GM21515 (cell line): ENCODE data around the gene RLN3.

Experiments used
- ATAC-seq: cut with Tn5 transposase; IDR thresholded peaks from one replicate; pipeline ENCODE4 v1.9.1; 2021; ENCODE audit not compliant: unreplicated experiment

Gene RLN3

DNA sequence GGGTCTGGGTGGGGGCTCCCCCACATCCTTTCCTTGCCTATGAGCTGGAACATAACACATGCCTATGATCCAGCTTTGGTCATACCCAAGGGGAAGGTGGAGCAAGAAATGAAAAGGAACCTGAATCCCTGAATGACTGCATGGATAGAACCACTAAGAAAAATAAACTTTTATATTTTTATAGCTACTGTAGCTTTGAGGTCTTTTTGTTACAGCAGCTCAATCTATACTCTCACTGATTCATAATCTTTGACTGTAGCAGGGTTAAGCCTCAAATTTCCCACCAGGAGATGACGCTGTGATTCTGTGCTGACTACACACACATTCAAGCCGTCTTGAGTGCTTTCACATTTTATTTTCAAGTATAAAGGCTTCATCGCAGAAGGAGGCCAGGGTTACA is 25.1 kb downstream of the RLN3 start:
- ATAC-seq, result no peak

DNA sequence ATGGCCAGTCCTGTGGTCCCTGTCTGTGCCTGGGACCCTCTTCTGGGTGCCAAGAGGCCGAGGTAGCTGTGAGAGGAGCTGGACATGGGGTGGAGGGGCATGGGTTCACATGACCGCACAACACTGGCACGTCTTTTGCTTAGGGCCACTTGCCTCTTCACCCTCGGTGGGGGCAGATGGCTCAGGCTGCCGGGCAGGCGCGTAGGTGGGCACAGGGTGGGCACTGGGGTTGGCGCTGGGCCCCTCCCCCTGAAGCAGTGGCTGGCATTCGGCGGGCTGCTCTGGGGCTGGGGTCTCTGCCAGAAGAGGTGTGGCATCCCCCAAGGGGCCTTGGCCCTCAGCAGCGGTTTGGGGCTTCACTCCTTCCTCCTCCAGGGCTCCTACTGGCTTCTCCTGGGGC is 25.6 kb downstream of the RLN3 start:
- ATAC-seq, result no peak

DNA sequence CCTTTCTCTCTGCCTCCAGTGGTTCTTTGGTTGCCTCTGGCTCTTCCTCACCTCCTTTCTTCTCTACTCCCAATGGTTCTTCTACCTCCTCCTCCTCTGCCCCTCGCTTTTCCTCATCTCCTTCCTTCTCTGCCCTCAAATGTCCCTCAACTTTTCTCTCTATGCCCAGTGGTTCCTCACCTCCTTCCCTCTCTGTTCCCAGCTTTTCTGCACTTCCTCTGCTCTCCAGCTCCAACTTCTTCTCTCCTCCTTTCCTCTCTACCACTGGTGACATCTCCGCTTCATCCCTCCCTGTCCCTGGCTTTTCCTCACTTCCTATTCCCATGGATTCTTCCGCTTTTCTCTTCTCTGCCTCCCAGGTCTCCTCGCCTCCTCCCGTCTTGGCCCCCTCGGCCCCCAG is 26.2 kb downstream of the RLN3 start:
- ATAC-seq, result no peak

DNA sequence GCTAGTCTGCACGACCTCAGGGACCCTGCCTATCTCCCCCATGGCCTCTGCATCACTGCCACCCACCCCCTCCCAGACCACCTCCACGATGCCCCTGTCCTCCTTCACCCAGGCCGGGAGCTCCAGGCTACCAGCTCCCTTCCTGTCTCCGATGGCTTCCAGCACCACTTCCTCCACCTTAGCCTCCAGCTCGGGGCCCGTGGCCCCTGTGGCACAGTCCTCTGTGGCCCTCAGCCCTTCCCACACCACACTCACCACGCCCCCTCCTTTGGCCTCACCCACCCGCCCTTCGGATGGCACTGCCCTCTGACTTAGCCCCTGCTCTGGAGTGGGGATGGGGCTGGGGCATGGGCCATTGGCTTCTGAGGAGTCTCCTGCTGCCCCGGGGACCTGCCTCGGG is 26.8 kb downstream of the RLN3 start:
- ATAC-seq, result no peak

DNA sequence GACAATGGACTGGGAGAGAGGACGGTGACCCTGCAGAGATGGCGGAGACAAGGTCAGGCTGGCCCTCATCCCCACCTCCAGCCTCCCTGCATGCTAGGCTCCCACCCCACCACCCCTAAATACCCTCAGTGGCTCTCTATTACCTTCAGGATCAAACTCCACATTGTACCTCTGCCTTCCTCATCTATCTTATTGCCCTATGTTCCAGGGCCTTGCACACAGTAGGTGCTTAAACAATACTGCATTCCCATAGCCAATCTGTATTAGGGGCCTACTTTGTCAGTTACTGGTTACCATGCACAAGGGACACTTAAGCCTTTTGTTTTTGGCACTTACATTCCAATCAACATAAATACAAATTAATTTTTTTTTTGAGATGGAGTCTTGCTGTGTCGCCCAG is 27.4 kb downstream of the RLN3 start:
- ATAC-seq, result no peak

DNA sequence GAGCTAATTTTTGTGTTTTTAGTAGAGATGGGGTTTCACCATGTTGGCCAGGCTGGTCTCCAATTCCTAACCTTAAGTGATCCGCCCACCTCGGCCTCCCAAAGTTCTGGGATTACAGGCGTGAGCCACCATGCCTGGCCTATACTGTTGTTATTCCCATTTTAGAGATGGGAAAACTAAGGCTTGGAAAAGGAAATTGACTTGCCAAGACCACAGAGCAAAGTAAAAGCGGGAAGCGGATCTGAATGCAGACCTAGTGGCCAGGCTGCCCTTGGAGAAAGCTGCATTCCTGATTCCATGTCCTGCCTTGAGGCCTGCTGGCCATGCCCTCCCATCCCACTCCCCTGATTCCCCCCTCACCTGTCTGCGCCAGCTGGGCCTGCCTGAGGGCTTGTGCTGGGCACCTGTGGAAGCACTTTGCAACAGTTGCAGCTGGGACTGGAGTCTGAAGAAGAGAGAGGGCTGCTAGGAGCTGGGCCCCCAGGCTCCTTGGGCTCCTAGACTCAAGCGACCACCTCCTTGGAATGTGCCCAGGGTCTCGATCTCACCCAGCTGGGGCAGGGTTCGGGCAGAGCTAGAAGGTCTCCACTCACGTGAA is 28.2 kb downstream of the RLN3 start:
- no peak for ATAC-seq

DNA sequence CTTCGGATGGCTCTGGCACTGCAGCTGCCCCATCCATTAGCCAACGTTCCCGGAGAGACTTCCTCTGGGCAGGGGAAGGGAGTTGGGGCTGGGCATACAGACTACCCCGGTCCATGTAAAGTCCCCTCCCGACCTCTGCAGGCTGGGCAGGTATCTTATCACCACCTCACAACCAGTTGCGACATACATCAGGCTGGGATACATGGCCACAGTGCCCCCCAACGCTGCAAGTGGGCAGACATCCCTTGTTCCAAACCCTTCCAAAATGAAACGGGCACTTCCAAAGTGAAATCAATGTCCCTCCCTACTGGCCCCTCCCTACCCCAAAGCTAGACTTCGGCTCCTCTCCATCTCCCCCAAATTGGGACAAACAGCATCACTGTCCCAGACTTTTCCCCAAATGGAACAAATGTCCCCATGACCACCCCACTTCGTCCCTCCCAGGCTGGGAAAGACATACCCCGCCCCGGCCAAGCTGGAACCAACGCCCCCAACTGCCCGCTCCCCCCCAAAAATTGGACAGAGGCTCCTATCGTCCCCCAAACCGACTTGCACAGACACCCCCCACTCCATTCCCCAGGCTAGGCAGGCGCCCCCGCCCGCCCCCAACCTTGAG is 28.9 kb downstream of the RLN3 start:
- no peak for ATAC-seq

DNA sequence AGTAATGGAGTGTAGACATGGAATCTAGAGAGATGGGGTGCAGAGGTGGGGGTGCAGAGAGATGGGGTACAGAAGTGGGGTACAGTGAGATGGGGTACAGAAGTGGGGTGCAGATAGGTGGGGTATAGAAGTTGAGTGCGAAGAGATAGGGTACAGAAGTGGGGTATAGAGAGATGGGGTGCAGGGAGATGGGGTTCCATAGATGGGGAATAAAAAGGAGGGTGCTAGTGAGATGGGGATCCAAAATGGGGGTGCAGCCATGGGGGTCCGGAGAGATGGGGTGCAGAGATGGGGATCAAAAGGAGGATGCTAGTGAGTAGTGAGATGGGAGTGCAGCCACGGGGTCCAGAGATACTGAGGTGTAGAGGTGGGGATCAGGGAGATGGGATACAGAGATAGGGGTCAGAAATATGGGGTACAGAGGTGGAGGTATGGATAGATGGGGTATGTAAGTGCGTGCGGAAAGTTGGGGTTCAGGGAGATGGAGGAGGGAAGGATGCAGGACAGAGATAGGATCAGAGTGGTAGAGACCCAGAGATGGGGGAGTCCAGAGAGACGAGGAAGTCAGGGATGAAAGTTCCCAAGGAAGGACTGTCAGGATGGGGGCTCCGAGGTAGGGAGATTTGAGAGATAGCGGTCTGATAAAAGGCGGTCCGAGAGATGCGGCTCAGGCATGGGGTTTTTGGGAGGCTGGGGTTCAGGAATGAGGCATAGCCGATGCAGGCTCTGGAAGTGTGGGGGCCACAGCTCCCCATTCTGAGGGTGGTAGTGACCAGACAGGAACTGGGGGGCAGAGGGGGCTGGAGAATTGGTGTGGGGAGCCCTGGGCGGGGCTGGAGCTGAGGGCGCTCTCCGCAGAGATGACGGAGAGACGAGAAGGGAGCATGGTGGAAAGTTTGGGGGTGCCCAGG is 30.5 kb downstream of the RLN3 start:
- no peak for ATAC-seq

DNA sequence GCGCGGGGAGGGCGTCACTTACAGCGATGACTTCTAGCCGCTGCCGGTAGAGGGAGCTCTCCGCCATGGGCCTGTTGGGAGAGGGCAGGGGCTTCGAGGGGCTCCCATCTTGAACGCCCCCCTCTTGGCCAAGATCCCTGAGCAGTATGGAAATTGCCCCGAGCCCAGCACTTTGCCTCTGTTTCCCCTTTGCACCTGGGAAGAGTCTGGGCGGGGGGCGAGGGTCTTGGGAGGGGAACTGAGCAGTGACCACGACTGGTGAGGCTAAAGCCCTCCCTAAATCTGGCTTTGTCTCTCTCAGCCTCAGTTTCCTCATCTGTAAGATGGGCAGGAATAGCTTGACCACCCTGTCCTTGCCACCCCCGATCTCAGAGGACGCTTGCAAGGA is 31.1 kb downstream of the RLN3 start:
- ATAC-seq, result no peak

DNA sequence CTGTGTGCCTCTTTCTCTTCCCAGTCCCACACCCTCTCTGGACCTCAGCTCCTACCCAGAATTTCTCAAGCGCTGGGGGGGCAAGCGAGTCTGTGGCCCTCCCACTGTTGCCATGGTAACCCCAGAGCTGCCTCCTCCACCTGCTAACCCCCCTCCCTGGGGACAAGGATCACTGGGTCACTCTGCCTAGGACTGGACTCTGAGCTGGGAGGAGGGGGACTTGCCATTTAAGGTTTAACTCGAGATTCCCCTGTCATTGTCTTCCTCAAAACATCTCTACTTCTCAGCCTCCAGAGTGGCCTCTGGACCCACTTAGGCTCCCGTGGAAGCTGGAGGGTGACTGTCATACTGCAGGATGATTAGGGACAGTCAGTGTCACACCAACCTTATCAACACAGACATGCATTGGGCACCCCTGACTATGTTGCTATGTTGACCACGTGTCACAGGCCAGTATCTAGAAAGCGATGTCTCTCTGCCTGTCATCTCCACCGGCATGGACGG is 31.8 kb downstream of the RLN3 start:
- no peak for ATAC-seq

DNA sequence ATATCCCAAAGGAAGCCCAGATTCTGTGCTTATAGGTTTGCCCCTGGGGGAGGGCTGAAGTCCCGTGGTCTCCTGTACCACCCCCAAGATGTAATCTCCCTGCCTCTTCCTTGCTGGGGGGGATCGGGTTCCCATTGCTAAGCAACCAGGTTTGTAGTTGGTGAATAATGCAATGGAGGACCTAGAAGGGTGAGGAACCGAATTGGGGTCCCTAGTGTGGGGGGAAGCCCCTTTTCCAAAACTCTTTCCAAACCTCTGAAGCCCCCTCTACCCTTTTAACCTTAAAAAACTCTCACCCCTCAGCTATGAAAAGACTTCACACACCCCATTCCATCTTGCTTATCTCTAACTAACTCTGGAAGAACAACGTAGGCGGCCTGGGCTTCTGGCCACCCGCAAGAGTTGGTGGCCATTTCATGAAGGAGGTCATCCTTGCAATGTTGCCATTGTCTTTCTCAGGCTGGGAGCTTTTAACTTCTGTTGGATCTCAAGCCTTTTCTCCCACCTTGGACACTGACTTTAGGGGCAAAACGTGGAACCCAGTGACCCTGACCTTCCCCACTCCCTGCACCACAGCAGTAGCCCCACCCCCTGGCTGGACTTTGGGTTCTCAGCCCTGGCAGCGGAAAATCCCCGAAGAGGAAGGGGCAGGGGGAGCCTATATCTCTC is 33.3 kb downstream of the RLN3 start:
- no peak for ATAC-seq

DNA sequence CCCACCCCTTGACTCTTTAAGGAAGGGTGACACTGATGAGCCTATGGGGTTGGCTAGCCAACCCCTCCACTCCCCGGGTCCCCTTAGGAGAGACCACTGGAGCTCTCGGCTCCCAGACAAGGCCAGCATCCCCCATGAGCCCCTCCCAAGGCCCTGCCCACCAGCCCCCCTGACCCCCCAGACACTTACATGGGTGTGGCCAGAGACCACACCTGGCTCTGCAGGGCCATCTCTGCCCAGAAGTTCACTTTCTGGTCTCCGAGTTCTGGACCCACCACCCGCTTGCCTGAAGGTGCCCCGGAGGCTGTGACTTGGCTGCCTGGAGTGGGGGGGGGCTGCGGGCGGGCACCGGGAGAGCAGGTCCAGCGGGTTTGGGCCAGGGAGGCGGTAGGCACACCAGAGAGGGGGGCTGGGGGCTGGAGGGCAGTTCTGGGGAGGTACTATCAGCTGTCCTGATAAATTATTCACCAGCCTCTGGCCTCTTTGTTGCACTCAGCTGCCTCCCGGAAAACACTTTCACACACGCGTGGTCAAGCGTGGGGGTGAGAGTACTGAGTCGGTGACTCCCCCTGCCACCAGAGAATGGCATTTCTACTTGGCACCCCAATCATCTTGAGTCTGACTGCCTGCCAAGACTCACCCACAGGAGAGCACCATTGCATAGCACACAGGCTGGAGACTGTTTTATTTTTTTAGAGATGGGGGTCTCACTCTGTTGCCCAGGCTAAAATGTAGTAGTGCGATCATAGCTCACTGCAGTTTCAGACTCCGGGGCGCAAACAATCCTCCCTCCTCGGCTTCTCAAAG is 34.0 kb downstream of the RLN3 start, which contains the start of gene PALM3:
Gene PALM3, minus strand, starts transcription at position 326 of the 807 bp plus-strand sequence. Its CDS starts 96 bp downstream, at position 230.
- ATAC-seq, result no peak

DNA sequence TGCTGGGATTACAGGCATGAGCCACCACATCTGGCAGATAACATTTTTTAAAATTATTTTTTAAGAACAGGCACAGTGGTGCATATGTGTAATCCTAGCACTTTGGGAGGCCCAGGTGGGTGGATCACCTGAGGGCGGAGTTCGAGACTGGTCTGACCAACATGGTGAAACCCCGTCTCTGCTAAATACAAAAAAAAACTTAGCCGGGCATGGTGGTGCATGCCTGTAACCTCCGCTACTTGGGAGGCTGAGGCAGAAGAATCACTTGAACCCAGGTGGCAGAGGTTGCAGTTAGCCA is 34.6 kb downstream of the RLN3 start:
- no peak for ATAC-seq

DNA sequence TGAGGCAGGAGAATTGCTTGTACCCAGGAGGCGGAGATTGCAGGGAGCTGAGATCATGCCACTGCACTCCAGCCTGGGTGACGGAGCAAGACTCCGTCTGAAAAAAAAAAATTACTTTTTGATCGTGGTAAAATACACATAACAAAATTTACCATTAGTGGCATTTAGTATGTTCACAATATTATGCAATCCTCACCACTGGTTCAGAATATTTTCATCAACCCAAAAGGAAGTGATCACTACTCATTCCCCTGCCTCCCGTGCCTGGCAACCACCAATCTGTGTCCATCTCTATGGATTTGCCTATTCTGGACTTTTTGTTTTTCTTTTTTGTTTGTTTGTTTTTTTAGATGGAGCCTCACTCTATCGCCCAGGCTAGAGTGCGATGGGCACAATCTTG is 35.2 kb downstream of the RLN3 start:
- no peak for ATAC-seq

DNA sequence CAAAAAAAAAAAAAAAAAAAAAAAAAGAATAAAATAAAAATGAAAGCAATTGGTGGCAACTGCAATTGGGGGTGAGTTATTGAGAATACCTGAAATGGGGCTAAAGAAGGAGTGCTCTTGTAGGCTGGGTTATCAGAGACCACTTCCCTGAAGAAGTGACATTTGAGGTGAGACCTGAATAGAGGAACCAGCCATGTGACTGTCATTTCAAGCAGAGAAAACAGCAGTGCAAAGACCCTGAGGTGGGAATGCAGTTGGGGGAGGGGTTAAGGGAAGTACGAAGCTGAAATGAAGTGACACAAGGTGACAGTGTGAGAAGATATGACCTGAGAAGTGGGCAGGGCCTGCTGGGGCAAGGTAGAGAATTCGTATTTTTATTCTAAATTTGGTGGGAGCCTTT is 38.2 kb downstream of the RLN3 start:
- ATAC-seq, result no peak

DNA sequence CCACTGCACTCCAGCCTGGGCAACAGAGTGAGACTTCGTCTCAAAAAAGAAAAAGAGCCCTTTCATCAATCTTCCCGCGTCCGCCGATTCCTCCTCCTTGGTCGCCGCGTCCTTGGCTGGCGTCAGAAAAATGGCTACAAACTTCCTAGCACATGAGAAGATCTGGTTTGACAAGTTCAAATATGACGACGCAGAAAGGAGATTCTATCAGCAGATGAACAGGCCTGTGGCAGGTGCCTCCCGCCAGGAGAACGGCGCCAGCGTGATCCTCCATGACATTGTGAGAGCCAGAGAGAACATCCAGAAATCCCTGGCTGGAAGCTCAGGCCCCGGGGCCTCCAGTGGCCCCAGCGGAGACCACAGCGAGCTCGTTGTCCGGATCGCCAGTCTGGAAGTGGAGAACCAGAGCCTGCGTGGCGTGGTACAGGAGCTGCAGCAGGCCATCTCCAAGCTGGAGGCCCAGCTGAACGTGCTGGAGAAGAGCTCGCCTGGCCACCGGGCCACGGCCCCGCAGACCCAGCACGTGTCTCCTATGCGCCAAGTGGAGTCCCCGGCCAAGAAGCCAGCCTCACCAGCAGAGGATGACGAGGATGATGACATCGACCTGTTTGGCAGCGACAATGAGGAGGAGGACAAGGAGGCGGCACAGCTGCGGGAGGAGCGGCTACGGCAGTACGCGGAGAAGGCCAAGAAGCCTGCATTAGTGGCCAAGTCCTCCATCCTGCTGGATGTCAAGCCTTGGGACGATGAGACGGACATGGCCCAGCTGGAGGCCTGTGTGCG is 42.5 kb downstream of the RLN3 start:
- ATAC-seq, result no peak

DNA sequence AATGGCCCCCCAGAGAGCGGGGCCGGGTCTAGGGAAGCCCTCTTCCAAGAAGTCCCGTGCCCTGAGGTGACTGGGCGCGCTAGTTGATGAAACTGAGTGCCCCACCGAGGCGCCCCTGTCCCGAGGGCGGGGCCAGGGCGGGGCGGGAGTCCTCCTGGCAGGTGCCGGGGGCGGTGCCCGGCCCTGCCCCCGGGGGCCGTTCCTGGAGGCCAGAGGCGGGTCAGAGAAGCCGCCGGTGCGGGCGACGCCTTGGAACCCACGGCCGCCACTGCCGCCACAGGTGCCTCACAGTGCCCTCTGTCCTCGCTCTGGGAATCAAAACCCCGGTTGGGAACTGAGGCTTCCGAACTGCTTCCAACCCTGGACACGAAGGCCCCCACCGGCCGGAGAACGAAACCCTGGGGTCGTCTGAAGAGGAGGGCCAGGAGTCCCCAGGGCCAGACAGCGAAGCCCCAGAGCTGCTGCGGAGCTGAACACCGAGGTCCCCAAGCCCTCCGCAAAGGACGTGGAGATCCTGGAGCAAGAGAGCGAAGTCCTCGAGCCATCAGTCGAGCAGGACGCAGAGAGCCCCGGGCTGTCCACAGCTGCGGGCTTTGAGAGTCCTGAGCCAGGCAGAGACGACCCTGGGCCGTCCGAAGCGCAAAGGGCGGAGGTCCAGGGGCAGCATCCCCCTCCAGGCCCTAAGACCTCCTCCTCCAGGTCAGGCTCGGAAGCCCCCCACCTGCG is 44.8 kb downstream of the RLN3 start, which contains the start of gene MISP3:
Gene MISP3, plus strand, starts transcription at position 252 of the 726 bp plus-strand sequence. CDS start 524 bp downstream, outside the sequence.
- ATAC-seq, result no peak

DNA sequence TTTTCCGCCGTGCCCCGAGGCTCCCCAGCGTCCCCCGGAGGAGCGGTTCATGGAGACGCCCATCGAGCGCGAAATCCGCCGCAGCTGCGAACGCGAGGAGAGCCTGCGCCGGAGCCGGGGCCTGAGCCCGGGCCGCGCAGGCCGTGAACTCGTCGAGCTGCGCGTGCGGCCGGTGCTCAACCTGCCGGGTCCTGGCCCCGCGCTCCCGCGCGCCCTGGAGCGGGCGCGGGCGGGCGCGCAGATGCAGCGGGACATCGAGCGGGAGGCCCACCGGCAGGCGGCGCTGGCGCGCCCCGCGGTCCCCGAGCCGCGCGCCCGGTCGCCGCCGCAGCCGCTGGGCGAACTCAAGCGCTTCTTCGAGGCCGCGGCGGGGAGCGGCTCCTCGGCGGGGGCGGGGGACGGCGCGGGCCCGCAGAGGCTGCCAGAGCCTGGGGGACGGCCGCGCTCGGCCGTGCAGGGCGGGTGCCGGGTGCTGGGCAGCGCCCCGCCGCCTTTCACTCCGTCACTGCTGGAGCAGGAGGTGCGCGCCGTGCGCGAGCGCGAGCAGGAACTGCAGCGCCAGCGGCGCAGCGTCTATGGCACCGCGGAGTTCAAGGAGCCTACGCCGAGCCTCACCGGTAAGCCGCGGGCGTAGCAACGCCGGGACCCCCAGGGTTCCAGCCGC is 45.4 kb downstream of the RLN3 start:
- peak; percentile 50 for ATAC-seq
